C1 segment of cervical spinal cord (tissue), 14 donors: ENCODE measurements around the gene LGR5.
"Not testable (repeated sequence)": the region's sequence is repeated elsewhere in the genome, so short reads cannot be mapped to it uniquely, and the experiment has no call there.

Source experiments
- DNase-seq, 14 donors: peaks; one replicate each; lab custom pipeline; 2025; lab: John Stamatoyannopoulos, UW

LGR5 gene

GRCh38 chr12:71472441-71472911 lies 32.9 kb downstream of the LGR5 start:
- DNase-seq: no peak

DNA sequence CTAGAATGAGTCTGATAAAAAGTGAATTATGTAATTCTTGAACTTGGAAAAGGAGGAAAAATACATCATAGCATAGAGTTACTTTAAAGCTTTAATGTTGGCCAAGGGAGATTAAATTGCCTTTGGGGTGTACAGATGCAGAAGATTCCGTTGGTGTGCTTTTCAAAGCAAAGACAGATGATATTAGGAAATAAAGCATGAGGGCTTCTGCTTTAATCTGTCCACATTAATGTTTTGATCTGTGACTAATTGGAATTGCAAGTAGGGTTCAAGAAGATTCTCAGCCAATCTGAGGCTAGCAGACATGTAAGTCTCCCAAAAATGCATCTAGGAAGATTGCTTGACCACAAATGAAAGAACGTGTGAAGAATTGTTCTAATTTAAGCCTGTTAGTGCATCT lies 35.2 kb downstream of the LGR5 start:
- DNase-seq: no peak

- DNase-seq: peak in 3 of 14 donors; percentile 4 to 15 (median 9)
Observed at GRCh38 chr12:71475280-71475679, 35.7 kb downstream of the LGR5 start.

DNA sequence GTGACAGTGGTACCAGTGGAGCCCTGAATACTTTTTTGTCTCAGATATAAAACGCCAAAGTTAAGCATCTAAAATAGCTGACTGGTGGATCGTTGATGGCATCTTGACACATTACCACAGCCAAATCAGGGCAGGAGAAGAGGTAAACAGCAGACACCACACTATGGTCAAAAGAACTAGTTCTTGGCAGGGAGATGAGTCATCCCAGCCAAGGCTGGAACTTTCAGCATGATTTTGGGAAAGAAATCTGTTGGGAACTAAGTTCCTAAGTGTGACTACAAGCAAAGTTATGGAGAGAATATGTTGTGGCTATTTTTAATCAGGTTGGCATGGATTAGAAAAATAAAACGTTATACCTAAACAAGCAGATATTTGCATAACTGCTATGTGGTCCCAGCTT lies 36.9 kb downstream of the LGR5 start:
- no peak for DNase-seq

DNA sequence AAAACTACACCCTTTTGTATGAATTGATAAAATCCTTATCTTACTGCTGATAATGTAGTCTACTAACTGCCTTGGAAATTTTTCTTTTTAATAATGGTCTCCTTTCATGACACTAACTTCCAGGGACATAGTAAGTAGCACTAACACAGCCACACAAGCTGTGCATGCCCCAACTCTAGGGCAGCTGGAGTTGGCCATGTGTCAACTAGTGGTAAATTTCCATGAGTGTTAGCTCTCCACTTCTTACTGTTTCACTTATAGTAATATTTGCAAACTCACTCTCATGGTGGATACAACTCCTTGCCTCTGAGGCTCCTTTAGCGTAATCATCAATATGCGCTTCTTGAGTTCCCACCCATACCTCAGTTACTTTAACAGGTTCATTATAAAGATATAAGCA lies 38.0 kb downstream of the LGR5 start:
- no peak for DNase-seq

DNA sequence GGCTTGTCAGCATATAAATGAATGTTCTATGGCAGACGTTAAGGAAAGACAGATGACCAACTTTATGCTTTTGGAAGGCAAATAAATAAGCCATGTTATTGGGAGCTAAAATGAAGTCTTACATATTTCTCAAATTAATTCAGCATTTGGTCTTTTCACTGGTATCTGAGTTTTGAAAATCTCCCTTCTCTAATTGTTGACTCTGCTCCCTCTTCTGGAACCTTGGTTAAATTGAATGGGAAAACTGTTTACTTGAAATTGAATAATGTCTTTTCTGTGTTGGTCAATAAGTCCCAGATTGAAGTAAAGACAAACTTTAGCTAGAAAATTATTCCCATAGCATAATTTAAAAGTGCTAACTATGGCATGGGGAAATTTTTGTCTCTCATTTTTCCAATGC lies 38.7 kb downstream of the LGR5 start:
- DNase-seq: no peak

GRCh38 chr12:71484272-71484905 lies 44.8 kb downstream of the LGR5 start:
- no peak for DNase-seq

GRCh38 chr12:71490844-71491243 lies 51.2 kb downstream of the LGR5 start:
- DNase-seq: not testable (repeated sequence)

DNA sequence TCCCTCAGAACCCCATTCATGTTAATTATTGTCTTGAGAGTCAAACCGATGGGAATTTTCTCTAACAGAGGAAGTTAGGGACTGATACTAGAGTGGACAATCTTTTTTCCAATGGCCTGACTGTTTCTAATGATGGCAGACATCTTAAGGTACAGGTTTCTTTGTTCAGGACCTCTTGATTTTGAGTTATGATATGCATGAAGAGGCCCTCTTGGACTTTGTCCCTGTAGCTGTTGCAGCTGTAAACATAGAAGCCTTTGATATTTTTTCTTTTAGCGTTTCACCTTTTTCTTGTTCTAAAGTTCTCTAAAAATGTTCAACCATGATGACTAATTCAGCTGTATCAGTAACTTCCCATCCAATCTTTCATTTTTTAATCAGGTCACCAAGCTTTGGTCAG lies 53.0 kb downstream of the LGR5 start:
- no peak for DNase-seq

GRCh38 chr12:71499834-71500233 lies 60.2 kb downstream of the LGR5 start:
- no peak for DNase-seq

DNA sequence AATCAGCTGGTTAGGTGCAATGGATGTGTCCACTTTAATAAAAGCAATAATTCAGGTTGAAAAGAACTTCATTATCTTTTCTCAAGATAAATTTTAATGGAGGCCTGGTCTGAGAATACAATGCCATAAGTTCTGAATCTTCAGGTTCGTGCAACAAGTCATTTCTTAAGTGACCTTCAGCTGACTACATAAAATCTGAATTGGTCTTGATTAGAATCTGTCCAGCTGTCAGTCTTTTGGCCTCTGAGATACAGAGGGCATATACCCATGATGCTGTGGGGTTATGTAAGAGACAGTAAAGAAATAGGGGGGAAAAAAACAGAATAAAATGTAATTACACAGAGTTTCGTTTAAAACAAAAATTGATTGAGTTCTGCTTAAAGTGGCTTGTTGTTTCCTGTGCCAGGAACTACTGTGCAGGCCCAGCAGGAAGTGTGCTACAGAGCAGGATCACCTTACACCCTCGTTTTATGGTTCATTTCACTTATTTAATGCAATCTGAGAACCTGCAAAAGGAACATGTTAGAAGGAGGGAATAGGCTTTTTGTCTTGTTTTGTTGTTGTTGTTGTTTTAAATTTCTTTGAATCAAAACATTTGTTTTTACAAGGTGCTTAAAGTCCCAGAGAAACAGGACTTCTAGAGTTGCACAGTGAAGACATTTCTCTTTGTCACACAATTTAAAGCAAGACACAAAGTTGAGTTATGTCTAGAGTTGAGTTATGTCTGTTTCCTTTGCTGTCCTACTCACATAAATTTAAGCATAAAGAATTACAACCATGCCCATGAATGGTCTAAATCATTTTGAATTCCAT lies 64.2 kb downstream of the LGR5 start:
- DNase-seq: no peak

DNA sequence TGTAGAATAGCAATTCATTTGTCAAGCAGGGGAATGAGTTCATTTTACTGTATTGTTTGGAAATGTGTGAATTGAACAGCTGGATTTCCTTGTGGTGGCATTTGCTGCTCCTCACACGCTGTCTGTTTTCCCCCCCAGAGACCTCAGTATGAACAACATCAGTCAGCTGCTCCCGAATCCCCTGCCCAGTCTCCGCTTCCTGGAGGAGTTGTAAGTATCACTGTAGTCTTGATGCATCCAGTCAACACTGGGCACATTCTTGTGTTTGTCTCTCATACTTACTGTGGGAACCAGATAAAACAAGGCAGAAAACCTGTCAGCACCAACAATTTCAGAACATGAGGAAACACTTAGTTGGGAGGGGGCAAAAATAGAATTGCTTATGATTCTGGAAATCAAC lies 64.9 kb downstream of the LGR5 start:
- no peak for DNase-seq

DNA sequence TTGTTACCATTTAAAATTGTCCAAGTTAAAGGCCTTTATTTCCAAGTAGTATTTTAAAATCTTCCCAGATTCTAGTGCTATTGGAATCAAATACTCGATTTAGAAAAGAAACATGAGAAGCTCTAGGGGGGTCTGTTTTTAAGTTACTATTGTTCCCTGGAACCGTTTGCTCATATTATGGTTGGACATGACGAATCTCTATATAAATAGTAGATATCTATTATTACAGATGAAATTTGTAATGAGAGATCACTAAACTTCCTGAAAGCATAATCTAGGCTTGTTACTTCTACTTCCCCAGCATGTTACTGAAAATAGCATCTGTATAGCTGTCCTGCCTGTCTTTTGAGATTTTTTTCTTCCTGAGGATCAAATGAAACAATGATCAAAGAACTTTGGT lies 70.1 kb downstream of the LGR5 start:
- DNase-seq: no peak

DNA sequence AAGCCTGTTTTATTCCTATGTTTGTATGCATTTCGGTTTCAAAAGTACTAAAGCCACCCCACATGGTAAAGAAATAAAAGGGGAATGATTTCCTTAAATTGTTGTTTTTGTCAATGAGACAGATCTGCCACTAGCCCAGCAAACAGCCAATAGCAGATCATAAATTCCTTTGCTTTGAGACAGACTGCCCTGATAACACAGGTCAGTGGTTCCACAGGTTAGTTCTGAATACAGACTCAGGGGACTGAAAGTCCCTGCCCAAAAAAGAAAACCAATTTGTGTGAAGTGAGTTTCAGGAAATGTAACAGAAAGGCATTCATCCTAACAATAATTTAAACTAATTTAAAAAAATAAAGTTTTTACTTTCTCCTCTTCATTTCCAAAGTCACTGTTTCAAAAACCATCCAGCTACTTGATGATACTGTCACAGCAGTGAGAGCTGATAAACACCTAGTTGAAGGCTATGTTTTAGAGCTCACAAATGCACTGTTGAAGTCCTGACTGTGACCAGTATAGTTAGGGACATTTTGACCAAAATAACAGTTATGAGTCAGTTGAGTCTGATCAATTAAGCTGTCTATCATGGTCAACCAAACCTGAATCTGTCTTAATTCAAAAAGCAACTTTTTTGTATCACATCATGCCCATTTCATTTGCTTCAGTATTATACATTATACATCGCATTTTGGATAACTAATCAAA lies 77.7 kb downstream of the LGR5 start:
- DNase-seq: no peak

GRCh38 chr12:71521125-71521524 lies 81.5 kb downstream of the LGR5 start:
- DNase-seq: no peak

DNA sequence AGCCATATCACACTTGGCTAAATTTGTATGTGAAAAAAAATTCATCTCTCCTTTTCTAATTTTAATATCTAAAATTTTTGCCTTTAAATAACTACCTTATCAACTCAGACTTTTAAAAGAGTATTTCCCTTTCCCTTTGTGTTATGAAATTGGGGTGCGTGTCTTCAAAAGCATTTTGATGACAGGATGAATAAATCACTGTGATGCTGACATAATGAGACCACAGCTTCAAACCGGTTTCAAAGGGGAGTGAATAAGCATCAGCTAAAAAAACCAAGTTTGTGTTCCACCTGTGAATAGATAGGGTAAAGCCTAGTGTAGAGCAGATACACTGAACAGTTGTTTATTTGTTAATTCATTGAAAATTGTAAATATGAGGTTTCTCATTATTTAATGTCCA lies 85.0 kb downstream of the LGR5 start:
- no peak for DNase-seq

DNA sequence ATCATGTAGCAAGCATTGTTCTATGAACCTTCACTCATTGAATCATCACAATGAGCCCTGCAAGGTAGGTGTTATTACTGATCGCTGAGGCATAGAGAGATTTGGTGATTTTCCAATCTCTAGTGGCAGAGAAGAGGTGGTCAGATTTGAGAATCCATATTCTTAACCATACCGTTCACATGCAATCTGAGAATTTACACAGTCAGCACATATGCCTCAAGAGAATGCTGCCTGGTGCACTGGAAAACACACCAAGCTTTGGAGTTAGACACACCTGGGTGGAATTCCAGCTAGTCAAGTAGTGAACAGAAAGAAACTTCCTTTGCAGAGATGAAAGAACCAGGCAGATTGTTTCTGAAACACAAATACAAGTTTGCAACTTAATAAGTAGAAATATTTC lies 94.1 kb downstream of the LGR5 start:
- DNase-seq: no peak

GRCh38 chr12:71536279-71536938 lies 96.8 kb downstream of the LGR5 start:
- DNase-seq: no peak

DNA sequence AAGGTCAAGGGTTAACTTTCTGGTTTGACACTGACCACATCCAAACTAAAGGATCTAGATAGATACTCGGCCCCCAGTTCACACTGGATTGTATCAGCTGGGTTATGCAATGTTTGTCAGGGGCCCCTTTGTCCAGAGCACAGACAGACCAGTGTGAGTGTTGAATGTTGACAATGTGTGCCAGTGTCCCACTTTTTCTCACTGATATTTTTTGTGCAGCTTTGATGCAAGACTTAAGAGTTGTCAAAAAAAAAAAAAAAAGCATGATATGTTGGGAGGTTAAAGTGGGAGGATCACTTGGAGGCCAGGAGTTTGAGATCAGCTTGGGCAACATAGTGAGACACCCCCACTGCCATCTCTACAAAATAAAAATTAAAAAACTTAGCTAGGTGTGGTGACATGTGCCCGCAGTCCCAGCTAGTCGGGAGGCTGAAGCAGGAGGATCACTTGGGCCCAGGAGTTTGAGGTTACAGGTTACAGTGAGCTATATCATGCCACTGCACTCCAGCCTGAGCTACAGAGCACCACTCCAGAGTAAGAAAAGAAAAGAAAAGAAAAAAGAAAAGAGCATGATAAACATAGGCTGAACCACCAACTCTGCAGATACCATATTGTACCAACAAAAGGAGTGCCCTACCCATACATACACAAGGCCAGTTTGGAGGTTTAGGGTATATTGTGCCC lies 97.5 kb downstream of the LGR5 start:
- peak in 2 of 14 donors; percentile 3 to 11 for DNase-seq

DNA sequence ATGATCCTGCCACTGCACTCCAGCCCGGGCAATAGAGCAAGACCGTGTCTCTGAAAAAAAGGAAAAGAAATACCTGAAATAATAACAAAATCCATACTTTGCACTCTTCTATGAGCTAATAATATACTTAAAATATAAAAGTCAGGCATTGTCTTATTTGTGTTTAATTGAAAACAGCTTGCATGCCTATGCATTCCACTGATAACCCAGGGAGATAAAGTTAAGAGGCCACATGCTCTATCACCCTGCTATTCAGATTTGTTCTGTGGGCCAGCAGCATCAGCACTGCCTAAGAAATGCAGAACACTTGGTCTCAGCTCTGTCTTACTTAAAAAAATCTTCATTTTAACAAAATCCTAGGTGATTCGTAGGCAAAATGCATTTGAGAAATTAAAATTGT lies 99.2 kb downstream of the LGR5 start:
- DNase-seq: no peak

DNA sequence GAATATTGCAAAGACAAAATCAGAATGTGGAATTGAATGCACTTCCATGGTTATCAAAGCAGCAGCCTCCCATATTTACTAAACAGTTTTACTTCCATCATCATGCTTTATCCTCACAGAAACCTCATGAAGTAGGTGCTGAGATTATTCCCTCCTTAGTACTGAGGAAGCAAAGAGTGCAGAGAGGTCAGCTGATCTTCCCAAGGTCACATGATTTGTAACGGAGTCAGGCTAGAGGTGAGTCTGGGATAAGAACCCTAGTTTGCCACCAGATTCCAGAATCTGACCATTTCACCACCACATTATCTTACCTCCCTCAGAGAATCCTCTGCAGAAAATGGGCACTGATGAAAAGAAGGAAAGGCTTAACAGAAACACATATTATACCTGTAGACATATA lies 102.0 kb downstream of the LGR5 start:
- no peak for DNase-seq
